Astrocyte (in vitro differentiated cells and primary cell): Measurements from ENCODE around the gene ME3. TPM values are rescaled to one million over a fixed set of nuclear protein-coding genes. Genes with fewer than 3 reads are reported as not detected.

Experiments used
- DNase-seq: peaks from one replicate; pipeline ENCODE4 v3.0.0-alpha.2; 2010; ENCODE audit warnings: low read depth
- FAIRE-seq: peaks from 2 replicates; lab custom pipeline; 2011; peaks lifted over from hg19 to GRCh38; lab: Jason Lieb, UNC
- H2AFZ ChIP-seq: 2 replicates; pipeline ENCODE4 v1.6.0; 2012; ENCODE audit warnings: low read depth, low read length, inconsistent platforms
- H3K27ac ChIP-seq: 2 replicates; pipeline ENCODE4 v1.5.1; 2011; ENCODE audit warnings: low read depth, low read length, inconsistent platforms
- H3K27me3 ChIP-seq: 2 replicates; pipeline ENCODE4 v1.6.0; 2011; ENCODE audit warnings: low read length, inconsistent platforms; ENCODE audit not compliant: insufficient read depth
- H3K36me3 ChIP-seq: 2 replicates; pipeline ENCODE4 v1.5.1; 2011; ENCODE audit warnings: low read length, inconsistent platforms; ENCODE audit not compliant: insufficient read depth
- H3K4me1 ChIP-seq: 2 replicates; pipeline ENCODE4 v1.5.1; 2011; ENCODE audit warnings: low read length, inconsistent platforms; ENCODE audit not compliant: insufficient read depth
- H3K4me2 ChIP-seq: 2 replicates; pipeline ENCODE4 v1.6.0; 2012; ENCODE audit warnings: low read length, inconsistent platforms
- H3K4me3 ChIP-seq: 2 replicates; pipeline ENCODE4 v1.5.1; 2011; ENCODE audit warnings: low read depth, mild to moderate bottlenecking, low read length, inconsistent platforms; ENCODE audit not compliant: insufficient read depth
- H3K79me2 ChIP-seq: 2 replicates; pipeline ENCODE4 v1.6.0; 2012; ENCODE audit warnings: mild to moderate bottlenecking, low read length, inconsistent platforms; ENCODE audit not compliant: insufficient read depth
- H3K9ac ChIP-seq: 2 replicates; pipeline ENCODE4 v1.6.0; 2012; ENCODE audit warnings: mild to moderate bottlenecking, low read length, inconsistent platforms
- H3K9me3 ChIP-seq: 2 replicates; pipeline ENCODE4 v1.5.1; 2012; ENCODE audit warnings: low read depth, mild to moderate bottlenecking, low read length, inconsistent platforms; ENCODE audit not compliant: insufficient read depth
- H4K20me1 ChIP-seq: 2 replicates; pipeline ENCODE4 v1.6.0; 2012; ENCODE audit warnings: low read length, inconsistent platforms; ENCODE audit not compliant: insufficient read depth
- H3K27ac Mint-ChIP-seq: one replicate; pipeline ENCODE4 v1.8.0; 2021; ENCODE audit warnings: mild to moderate bottlenecking, mixed read lengths; ENCODE audit not compliant: unreplicated experiment
- H3K27me3 Mint-ChIP-seq: one replicate; pipeline ENCODE4 v1.8.0; 2021; ENCODE audit warnings: low read depth, mixed read lengths; ENCODE audit not compliant: unreplicated experiment
- H3K36me3 Mint-ChIP-seq: one replicate; pipeline ENCODE4 v1.8.0; 2021; ENCODE audit warnings: low read depth, mixed read lengths; ENCODE audit not compliant: unreplicated experiment
- H3K4me1 Mint-ChIP-seq: one replicate; pipeline ENCODE4 v1.8.0; 2021; ENCODE audit warnings: low read depth, mixed read lengths; ENCODE audit not compliant: unreplicated experiment
- H3K4me3 Mint-ChIP-seq: one replicate; pipeline ENCODE4 v1.8.0; 2021; ENCODE audit warnings: mild to moderate bottlenecking, moderate library complexity, mixed read lengths; ENCODE audit not compliant: unreplicated experiment
- H3K9me3 Mint-ChIP-seq: one replicate; pipeline ENCODE4 v1.8.0; 2021; ENCODE audit warnings: mild to moderate bottlenecking, mixed read lengths; ENCODE audit not compliant: unreplicated experiment
- EZH2 ChIP-seq: IDR thresholded peaks from 2 replicates; pipeline ENCODE4 v1.6.1; 2012; ENCODE audit warnings: mild to moderate bottlenecking, low read length, inconsistent platforms; ENCODE audit not compliant: insufficient read depth
- total RNA-seq: library from RNA; stranded (reverse); gene quantifications from 2 replicates; pipeline ENCODE4 v1.2.1, GENCODE V29; 2021
- TF ChIP-seq, protein P1 (sequence below): IDR thresholded peaks from 2 replicates; pipeline ENCODE4 v1.5.1; 2011; ENCODE audit warnings: low read depth, mild to moderate bottlenecking, inconsistent platforms, low read length, moderate library complexity; ENCODE audit not compliant: insufficient read depth

Gene ME3
- total RNA-seq, 1 donor from 2014 or later = 28.6 TPM

DNA sequence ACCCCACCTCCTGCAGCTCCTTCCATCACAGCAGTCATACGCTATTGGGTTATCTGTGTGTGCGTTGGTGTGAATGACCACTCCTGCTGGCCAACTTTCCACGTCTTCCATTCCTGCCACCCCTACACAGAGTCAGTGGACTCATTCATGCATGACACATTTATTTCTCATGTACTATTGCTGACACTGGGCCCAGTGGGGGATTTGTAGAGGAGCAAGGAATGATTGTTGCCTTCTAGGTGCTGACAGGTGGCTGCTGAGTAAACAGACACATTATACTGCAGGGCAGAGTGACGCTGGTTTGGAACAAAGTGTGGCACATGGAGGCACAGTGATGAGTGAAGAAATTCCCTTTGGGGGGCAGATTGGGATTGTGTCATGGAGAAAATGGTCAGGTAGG is 183.9 kb downstream of the ME3 start:
- Mint-ChIP-seq H3K27me3 (no peaks in the 10 kb centered on the region), H3K4me3 (no peak overlapping the region), H3K27ac (no peak overlapping the region), H3K36me3 (peaks cover 17% of the 10 kb centered on the region), H3K9me3 (no peaks in the 10 kb centered on the region), H3K4me1 (peaks cover 24% of the 10 kb centered on the region)
- no peak overlapping the region for H3K4me2 ChIP-seq
- TF ChIP-seq, protein P1, sequence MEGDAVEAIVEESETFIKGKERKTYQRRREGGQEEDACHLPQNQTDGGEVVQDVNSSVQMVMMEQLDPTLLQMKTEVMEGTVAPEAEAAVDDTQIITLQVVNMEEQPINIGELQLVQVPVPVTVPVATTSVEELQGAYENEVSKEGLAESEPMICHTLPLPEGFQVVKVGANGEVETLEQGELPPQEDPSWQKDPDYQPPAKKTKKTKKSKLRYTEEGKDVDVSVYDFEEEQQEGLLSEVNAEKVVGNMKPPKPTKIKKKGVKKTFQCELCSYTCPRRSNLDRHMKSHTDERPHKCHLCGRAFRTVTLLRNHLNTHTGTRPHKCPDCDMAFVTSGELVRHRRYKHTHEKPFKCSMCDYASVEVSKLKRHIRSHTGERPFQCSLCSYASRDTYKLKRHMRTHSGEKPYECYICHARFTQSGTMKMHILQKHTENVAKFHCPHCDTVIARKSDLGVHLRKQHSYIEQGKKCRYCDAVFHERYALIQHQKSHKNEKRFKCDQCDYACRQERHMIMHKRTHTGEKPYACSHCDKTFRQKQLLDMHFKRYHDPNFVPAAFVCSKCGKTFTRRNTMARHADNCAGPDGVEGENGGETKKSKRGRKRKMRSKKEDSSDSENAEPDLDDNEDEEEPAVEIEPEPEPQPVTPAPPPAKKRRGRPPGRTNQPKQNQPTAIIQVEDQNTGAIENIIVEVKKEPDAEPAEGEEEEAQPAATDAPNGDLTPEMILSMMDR = no peak
- no peak for TF ChIP-seq EZH2
- no peak overlapping the region for H3K4me3 ChIP-seq
- no peak overlapping the region for H3K27ac ChIP-seq
- no peak overlapping the region for H3K9ac ChIP-seq
- H3K27me3 ChIP-seq = no peaks in the 10 kb centered on the region
- no peak overlapping the region for H2AFZ ChIP-seq
- DNase-seq (peak; percentile 33), FAIRE-seq (no peak)
- no peaks in the 10 kb centered on the region for H3K36me3 ChIP-seq
- H4K20me1 ChIP-seq = no peaks in the 10 kb centered on the region
- H3K79me2 ChIP-seq = no peaks in the 10 kb centered on the region
- peaks cover 24% of the 10 kb centered on the region for H3K4me1 ChIP-seq
- no peaks in the 10 kb centered on the region for H3K9me3 ChIP-seq

DNA sequence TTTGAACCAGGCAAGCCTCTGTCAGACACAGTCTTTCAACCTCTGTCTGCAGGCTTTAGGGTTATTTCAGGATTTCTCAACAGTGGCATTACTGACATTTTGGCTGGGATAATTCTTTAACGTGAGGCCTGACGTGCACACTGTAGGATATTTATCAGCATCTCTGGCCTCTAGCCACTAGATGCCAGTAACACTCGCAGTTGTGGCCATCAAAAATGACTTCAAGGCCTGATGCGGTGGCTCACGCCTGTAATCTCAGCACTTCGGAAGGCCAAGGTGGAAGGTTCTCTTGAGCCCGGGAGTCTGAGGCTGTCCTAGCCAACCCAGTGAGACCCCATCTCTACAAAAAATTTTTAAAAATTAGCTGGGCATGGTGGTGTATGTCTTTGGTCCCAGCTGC is 184.7 kb downstream of the ME3 start:
- Histone ChIP-seq H3K4me3 (no peak overlapping the region), H3K27ac (no peak overlapping the region), H3K4me1 (peaks cover 30% of the 10 kb centered on the region), H3K27me3 (no peaks in the 10 kb centered on the region), H3K36me3 (no peaks in the 10 kb centered on the region), H3K4me2 (no peak overlapping the region), H3K79me2 (no peaks in the 10 kb centered on the region), H2AFZ (no peak overlapping the region), H4K20me1 (no peaks in the 10 kb centered on the region), H3K9ac (no peak overlapping the region), H3K9me3 (no peaks in the 10 kb centered on the region)
- Mint-ChIP-seq H3K27me3 (no peaks in the 10 kb centered on the region), H3K36me3 (peaks cover 10% of the 10 kb centered on the region), H3K4me1 (peaks cover 33% of the 10 kb centered on the region), H3K9me3 (no peaks in the 10 kb centered on the region), H3K27ac (no peak overlapping the region), H3K4me3 (no peak overlapping the region)
- no peak for FAIRE-seq
- TF ChIP-seq EZH2 = no peak
- TF ChIP-seq, protein P1 = no peak
- DNase-seq = no peak

DNA sequence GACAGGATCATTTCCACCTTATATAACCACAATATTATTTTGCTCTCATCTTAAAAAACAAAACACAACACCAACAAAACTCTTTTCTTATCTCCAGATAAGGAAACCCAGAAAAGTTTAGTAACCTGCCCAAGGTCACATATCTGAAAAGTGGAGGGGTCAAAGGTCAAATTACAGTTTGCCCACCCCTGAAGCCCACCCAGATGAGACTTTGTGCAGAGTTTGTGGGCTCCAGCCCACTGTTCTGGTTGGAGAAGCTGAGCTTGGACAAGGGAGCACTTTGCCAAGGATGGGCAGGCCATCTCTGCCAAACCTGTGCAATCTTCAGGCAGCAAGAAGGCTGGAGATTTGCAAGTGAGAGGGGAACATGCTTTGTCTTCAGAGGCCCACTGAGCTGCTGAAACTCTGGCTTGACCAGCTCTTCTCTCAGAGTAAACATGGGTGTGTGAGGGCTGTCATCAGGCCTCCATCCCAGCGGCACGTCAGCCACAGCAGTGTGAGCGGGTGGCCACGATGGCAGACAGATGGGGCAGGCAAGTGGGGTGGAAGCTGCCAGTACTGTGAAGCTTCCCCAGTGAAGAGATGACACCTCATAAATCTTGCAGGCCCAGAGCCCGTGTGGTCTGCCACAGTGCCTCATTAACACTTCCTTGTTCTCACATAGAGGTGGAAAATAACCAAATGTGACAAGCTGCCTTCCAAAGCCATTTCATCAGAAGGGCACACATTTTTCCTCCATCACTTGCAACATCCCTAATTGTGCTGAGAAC is 186.0 kb downstream of the ME3 start:
- Histone ChIP-seq H3K27ac (no peak overlapping the region), H3K79me2 (no peaks in the 10 kb centered on the region), H2AFZ (no peak overlapping the region), H3K4me3 (no peak overlapping the region), H4K20me1 (no peaks in the 10 kb centered on the region), H3K9me3 (no peaks in the 10 kb centered on the region), H3K4me2 (no peak overlapping the region), H3K27me3 (no peaks in the 10 kb centered on the region), H3K36me3 (no peaks in the 10 kb centered on the region), H3K4me1 (peaks cover 30% of the 10 kb centered on the region), H3K9ac (no peak overlapping the region)
- peak overlapping the region; percentile 36 for H3K27ac Mint-ChIP-seq
- H3K27me3 Mint-ChIP-seq = no peaks in the 10 kb centered on the region
- no peaks in the 10 kb centered on the region for H3K9me3 Mint-ChIP-seq
- no peak for DNase-seq
- no peak for FAIRE-seq
- peaks cover 43% of the 10 kb centered on the region for H3K4me1 Mint-ChIP-seq
- TF ChIP-seq EZH2 = no peak
- TF ChIP-seq, protein P1 = no peak
- no peak overlapping the region for H3K4me3 Mint-ChIP-seq
- H3K36me3 Mint-ChIP-seq = peaks cover 10% of the 10 kb centered on the region
